HG03135 (cell line): Measurements from ENCODE around the gene EML2.
"Not testable (repeated sequence)": the region's sequence is repeated elsewhere in the genome, so short reads cannot be mapped to it uniquely, and the experiment has no call there.

Experiments used
- ATAC-seq: cut with Tn5 transposase; IDR thresholded peaks from one replicate; pipeline ENCODE4 v1.9.1; 2021; ENCODE audit warnings: mild to moderate bottlenecking, moderate library complexity; ENCODE audit not compliant: unreplicated experiment

The EML2 gene

DNA sequence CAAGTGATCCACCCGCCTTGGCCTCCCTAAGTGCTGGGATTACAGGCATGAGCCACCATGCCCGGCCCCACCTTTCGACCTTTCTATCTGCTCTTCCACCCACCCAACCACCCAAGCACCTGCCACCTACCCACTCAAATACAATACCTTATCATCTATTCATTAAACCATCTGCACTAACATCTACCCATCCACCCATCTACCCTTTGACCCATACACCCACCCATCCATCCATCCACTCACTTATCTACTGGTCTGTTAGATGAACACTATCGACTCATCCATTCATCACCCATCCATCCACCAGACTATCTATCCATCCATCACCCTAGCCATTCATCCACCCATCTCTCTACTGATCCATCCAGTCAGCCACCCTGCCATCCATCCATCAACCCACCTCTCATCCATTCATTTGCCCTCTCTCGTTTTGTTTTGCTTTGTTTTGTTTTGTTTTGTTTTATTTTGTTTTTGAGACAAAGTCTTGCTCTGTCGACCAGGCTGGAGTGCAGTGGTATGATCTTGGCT, 17.2 kb downstream of the EML2 start:
- ATAC-seq, result no peak

DNA sequence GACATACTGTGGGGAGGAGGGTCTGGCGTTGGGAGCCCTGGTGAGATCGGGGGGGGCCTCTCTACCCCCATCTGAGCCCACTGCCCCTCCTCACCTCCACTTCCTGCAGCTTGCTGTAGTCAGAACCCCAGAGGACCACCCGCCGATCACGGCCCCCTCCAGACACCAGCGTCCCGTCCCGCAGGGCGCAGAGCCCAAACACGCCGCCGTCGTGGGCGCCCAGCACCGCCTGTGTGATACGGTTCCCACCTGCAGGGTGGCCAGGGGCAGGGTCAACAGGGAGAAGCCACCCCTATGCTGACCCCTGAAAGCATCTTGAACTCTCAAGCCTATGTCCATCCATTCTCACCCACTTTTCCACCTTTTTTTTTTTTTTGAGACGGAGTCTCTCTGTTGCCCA, 17.8 kb downstream of the EML2 start:
- no peak for ATAC-seq

DNA sequence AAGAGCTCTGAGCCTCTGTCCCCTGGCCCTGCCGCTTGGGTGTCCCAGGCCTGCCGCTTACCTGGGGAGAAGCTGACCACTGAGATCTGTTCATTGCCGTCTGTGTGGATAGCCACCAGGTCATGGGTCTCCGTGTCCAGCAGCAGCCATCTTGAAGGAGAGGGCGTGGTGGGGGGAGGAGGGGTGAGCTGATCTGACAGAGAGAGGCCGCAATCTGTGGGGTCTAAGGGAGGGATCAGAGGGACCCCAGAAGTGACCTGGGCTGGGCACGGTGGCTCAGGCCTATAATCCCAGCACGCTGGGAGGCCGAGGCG, 22.5 kb downstream of the EML2 start:
- no peak for ATAC-seq

DNA sequence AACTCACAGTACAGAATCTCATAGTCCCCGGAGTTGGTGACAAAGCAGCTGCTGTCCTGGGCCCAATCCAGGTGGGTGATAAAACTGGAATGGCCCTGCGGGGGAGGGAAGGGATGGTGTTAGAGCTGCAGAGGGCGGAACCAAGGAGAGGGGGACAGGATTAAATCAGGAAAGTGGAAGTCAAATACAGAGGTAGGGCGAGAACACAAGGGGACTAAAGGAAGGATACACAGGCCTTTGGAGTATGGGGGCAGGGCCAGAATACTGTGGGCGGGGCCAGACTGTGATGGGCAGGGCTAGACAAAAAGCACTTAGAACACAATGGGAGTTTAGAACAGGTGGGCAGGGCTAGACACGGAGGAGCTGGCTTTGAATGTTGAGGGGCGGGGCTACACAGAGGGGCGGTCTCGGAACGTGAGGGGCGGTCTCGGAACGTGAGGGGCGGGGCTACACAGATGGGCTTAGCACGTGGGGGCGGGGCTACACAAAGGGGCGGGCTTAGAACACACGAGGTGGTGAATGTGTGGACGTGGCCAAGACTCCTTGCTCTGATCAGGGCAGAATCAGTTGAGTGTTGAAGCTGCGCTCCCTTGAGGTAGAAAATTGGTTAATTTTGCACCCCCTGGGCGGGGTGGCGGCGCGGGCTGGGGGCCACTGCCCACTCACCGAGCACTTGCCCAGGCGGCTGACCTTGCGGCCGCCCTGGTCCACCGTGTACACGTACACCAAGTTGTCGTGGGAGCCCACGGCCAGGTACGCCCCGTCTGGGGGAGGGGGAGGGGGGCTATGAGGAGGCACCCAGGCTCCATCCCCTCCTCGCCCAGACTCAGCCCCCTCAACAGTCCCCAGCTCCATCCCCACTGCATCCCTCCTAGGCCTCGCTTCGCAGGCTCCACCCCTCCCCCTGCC, 23.1 kb downstream of the EML2 start:
- ATAC-seq, result peak; percentile 57

DNA sequence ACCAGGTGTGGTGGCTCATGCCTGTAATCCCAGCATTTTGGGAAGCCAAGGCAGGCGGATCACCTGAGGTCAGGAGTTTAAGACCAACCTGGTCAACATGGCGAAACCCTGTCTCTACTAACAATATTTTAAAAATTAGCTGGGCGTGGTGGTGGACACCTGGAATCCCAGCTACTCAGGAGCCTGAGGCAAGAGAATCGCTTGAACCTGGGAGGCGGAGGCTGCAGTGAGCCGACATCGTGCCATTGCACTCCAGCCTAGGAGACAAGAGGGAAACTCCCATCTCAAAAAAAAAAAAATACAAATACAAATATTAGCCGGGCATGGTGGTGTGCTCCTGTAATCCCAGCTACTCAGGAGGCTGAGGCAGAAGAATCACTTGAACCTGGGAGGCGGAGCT, 24.1 kb downstream of the EML2 start:
- ATAC-seq, result not testable (repeated sequence)

DNA sequence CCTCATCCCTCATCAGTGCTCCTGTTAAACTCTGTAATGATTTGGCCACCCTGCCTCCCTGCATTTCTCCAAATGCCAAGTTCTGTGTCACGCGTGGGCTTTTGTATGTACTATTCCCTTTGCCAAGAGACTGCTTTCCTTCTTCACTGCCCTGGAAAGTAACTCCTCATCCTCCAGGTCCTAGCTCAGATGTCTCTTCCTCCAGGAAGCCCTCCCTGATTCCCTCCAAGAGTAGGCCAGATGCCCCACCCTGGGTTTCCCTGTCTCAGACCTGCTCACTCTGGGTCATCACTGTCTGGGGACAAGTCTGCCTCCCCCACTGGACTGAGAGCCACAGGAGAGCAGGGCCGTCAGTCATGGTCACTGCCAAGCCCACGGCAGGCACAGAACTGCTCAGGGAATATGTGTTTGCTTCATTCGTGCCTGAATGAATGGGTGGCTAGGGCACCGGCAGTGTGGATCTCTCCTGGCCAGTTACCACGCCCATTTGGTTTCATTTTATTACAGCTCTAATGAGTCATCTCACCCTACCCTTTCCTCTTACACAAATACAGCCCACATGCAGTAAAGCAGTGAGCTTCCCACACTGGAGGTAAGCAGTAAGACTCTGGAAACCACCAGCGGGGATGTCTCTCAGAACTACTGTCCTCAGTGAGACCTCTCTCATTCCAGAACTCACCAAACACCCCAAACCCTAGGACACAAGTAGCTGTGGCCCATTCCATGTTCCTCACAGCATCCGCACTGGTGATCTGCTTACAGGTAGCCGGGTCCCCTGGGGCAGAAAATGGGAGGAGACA, 25.1 kb downstream of the EML2 start:
- ATAC-seq, result no peak

DNA sequence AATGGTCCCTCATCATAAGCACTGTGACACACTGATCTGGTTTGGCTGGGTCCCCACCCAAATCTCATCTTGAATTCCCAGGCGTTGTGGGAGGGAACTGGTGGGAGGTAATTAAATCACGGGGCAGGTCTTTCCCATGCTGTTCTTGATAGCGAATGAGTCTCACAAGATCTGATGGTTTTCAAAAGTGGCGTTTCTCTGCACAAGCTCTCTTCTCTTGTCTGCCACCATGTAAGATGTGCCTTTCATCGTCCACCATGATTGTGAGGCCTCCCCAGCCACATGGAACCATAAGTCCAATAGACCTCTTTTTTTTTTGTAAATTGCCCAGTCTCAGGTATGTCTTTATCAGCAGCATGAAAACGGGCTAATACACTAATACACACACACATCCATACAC, 30.2 kb downstream of the EML2 start:
- no peak for ATAC-seq

DNA sequence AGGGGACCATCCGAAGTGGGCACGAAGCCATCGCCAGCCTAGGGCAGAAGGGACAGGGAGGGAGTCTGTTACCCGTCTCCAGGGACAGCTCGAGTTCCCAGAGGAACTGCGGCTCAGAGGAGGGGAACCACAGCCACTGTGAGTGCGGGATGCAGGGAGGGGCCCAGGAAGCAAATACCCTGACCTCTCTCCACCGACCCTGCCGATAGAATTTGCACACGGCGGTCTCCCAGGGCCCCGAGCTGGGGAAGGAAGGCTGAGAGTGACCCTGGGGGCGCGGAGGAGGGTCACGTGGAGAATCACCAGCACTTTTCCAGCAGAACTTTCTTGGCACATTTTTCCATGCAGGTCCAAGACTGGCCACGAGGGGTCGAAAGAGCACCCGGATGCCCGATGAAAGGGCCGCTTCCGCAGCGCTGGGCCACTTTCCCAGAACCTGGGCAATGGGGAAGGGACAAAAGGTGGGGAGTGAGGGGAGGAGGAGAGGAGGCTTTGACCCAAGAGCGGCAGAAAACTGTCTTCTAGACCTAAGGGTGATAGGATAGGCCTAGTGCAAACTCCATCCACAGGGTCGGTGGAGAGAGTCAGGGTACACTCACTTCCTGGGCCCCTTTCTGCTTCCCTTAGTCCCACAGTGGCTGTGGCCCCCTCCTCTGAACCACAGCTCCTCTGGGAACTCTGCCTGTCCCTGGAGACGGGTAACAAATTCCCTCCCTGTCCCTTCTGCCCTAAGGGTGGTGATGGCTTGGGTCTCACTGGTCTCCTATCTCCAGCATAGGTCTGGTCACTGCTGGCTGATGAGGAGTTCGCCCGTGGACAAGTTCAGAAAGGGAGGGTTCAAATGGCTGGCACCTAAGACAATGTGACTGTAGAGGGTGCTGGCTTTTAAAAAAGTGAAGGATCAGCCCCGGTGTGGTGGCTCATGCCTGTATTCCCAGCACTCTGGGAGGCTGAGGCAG, 31.8 kb downstream of the EML2 start:
- ATAC-seq, result no peak

DNA sequence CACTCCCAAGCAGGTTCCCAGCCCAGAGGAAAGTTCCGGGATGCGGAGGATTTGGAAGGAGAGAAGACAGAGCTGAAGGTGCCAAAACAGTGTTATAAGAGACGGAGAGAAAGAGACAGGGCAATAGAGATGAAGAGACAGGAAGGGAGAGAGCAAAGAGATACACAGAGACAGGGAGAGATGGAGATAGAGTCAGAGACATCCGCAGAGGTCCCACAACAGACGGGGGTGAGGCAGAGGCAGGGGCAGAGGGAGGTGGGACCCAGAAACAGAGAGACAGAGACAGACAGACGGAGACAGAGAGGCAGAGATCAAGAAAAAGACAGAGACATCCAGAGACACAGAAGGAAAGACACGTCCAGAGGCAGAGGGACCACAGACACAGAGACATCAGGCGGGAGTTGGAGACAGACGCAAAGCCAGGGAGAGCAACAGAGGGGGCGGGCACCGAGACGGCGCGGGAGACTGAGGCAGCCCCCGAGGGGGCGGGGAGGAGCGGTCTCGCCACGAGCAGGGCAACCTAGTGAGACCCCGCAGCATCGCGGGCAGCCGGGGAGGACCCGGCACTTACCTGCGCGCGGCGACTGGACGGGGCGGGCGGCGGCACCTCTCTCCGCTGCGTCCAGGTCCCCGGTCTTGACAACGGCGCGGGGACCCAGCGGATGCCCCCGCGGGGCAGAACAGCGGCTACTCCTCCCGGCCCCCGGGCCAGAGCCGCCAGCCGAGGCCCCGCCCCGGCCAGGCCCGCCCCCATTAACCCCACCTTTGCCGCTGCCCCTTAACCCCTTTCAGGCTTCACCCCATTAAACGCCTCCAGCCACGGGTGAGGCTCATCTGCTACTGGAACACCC, 37.4 kb downstream of the EML2 start, which contains the start of gene GPR4:
Gene GPR4, minus strand, starts transcription at position 689 of the 851 bp plus-strand sequence. CDS start 10,346 bp downstream, outside the sequence.
- no peak for ATAC-seq

DNA sequence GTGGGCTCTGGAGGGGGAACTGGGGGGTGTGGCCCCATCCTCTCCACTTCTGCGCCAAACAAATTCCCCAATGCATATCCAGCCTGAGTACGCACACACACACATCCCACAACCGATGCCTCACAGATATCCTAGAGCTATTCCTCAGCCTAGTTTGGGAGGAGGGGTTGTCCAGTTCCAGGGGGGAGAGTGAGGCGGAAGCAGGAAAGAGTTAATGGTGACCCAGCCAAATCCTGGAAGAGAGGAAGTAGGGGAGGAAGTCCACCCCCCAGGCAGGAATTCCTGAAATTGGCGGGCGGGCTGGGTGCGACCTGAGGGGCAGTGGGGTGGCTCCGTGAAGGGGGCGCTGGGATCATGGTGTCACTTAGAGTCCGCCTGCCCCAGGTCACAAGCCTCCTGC, 38.1 kb downstream of the EML2 start:
- ATAC-seq, result no peak

DNA sequence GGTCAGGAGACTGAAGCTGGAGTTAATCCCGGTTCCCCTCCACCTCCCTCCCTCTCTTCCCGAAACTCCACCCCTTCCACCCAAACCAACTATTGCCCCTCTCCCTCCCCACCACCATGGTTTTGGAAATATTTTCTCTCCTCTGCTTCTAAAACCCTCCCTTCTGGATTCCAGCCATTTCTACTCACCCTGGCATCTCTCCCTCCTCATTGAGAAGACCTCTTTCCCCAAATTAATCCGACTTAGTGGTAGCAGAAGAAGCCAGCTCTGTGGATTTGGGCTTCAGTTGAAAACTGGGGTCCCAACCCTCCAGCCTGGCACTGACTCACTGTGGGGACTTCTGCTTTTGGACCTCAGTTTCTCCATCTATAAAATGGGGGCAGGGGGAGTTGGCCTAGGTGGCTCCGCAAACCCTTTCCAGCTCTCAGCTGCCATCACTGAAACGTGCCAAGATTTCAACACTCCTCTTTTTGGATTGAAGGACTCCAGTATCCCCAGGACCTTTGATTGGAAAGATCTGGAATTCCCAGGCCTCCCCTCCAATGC, 38.8 kb downstream of the EML2 start:
- no peak for ATAC-seq

DNA sequence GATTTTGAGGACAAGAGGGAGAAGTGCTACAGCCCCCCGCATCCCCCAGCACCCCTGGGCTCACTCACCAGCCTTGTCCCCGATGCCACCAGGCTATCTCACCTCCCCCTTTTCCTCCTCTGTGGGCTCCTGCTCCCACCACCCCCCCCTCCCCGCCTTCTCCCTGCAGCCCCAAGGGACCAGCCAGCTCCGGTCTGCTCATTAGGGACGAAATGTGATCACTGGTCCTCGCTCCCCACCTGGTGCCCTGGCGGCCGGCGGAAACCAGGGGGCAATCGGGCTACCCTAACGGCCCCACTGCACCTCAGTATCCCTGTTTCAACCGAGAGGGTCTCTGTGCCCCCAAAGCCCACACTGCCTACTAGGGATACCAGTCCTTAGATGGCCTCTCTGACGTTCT, 39.9 kb downstream of the EML2 start:
- ATAC-seq, result no peak

DNA sequence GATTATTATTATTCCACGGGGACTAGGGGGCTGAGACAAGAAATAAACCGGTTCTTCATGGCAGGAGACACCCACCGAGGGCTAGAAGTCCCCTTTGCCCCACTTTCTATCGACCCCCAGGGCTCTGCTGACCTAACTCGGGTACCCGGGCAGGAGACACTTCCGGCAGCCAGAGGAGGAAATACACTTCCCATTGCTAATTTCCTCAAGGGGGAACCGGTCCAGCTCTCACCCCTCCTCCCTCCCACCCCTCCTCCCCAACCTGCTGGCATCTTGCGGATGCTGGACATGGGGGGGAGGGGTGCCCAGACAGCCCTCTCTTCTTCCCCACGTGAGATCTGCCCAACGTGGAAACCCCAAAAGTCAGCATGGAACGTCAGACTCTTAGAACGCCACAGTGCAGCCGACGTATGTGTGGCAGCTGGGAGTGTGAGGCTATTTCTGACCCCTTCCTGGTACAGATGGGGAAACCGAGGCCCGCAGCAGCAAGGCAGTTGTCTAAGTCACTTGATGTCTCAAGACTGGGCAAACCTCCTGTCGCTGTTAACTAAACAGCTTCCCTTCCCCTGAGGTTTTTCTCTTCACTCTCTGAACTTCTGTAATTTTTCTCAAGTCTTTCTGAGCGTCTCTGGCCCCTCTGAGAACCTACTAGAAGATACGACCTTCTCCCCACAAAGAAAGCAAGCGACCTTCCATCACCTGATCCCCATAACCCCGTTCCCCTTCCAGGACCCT, 40.8 kb downstream of the EML2 start:
- no peak for ATAC-seq

DNA sequence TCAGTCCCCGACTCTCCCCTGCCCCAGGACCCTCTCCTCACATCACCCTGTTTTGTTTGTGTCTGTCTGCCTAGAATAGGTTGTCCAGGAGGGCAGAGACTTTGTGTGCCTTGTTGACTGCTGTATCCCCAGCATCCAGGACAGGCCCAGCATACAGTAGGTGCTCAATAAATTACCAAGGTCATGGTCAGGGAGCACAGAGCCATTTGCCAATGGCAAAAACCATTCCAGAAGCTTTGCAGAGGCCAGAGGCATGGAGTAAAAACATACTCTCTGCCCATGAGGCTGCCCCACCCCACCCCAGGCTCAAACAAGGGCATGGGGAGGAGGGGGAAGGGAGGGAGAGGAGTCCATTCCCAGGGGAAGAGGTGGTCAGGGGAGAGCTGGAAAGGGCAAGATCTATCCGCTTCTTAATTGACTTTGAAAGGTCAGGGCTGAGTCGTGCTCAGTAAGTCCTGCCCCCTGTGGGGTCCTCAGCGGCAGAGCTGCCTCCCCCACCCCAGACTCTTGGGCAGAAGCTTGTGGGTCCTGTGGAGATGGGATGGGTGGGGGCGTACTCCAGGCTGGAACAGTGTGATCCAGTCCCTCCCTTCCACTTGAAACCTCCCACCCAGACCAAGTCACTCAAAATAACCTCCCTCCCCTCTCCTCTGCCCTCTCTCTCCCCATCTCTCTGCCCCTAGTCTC, 41.6 kb downstream of the EML2 start:
- no peak for ATAC-seq

DNA sequence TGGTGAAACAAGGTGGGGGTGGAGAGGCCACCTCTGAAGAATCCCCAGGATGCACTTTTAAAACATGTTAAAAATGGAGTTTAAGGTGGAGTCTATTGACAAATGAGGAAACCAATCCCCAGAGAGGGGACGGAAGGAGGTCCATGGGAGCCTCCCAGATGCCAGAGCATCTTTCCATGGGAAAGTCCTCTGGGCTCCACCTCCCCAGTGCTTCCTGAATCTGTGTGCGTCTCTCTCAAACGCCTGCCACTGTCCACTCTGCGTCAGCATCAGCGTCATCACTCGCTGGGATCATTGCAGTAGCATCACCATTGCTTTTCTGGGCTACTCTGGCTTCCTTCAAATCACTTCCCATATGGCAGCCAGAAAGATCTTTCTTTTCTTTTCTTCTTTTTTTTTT, 43.4 kb downstream of the EML2 start:
- ATAC-seq, result no peak

DNA sequence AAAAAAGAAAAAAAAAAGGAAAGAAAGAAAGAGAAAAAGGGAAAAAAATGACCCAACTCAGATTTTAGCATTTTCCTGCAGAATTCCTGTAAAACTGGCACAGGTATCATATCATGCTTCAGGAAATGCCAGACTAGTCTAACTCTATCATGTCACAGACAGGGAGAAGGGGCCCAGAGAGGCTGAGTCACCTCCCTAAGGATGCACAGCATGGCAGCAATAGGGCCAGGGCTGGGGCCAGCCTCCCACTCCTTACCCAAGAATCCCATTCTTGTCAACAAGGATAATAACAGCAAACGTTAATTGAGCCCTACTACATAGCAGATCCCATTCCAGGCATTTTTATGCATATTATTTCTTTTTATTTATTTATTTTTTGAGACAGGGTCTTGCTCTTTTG, 45.7 kb downstream of the EML2 start:
- ATAC-seq, result no peak

DNA sequence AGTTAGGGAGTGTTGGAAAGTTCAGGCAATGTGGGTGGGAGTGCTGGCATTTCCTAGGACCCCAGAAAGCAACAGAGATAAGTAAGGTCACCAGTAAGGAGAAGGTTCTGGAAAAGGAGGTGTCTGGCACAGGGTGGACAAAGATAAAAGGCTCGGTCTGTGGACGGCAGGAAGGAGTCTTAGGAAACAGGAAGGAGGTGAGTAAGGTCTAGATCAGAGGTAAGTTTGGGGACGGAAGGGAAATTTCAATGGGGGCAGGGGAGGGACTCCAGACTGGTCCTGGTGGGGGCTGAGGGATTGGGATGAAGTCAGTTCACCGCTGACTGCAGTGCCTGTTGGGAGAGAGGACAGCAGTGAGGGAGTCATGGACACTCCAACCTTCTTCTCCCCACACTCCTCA, 46.8 kb downstream of the EML2 start:
- no peak for ATAC-seq

DNA sequence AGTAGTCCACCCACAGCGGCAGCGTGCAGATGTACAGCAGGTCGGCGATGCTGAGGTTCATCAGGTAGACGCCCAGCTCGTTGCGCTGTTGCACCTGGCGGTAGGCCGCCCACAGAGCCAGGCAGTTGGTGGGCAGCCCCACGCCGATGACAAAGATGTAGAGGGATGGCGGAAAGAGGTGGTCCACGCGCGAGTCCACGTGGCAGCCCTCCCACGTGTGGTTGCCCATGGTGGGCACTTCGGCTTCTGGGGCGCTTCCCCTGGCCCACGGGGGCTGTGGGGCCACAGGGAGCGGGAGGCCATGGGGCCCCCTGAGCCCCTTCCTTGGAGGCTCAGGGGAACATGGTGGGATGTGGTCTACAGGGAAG, 47.6 kb downstream of the EML2 start:
- no peak for ATAC-seq
